NK-92 treated with Interleukin-12 subunit alpha and Interleukin-12 subunit beta, amount 100 ng/mL, for 24 hours (cell line): ENCODE data around the gene ATE1.
"Not testable (repeated sequence)": the region's sequence is repeated elsewhere in the genome, so short reads cannot be mapped to it uniquely, and the experiment has no call there.

ENCODE experiments used
- DNase-seq: peaks from one replicate; lab custom pipeline; 2025; lab: John Stamatoyannopoulos, UW

Gene ATE1

DNA sequence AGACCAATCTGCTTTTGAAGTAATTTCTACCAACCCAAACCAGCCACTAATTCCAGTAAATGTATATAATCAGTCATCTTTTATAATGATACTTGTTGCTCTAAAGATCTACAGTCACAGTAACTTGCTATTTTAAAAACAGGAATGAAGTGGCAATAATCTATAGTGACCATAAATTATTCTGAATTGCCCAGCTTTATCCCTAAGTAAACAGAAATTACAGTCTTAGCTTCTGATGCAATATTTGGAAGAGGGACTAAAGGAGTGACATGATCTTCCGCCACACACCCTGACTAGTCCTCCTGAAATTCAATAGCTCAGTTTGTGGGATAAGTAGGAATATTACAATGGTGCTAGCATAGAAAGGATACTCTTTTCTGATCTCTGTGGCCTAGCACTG, 96.1 kb downstream of the ATE1 start:
- DNase-seq, result no peak

DNA sequence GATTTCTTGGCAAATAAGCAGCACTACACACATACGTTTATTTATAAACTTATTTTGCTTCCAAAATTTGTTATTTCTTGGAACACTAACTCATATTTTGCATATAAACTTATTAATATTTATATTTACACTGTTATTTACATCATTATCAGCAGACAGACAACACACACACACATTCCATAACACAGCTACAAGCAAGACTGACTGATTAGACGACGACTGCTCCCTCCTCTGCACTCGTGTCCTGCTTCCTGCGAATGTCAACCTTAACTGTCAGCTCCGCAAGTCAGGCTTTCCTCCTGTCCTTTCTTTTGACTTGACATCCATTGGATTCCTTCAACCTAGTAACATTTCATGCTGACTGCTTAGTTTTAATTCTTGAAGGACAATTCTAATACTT, 96.6 kb downstream of the ATE1 start:
- no peak for DNase-seq

DNA sequence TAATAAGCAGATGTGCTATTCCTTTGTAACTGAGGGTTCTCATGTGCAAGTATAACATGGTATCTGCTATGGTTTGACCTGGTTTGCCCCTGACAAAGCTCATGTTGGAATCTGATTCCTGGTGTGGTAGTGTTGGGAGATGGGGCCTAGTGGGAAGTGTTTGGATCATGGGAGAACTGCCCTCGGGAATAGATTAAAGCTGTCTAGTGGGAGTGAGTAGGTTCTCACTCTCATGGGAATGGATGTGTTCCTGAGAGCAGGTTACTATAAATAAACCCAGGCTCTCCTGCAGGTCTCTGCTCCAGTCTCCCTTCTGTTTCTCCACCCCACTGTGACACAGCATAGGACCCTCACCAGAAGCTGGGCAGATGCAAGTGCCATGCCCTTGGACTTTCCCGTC, 97.7 kb downstream of the ATE1 start:
- DNase-seq, result no peak

DNA sequence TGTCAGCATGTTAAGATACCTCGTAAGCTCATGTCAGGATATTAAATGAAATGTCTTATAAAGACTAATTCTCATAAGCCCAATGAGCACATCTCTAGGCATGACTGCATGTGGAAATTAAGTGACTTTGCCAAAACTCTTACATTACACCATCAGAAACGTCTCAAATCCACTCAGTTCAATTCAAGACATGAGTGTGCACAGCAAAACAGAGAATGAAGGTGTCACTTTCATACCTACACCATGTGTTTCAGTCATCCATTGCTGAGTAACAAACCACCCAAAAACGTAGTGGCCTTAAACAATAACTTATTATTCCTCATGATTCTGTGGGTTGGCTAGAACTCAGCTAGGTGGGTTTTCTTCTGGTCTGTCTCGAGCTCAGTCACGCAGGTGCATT, 99.8 kb downstream of the ATE1 start:
- DNase-seq, result no peak

DNA sequence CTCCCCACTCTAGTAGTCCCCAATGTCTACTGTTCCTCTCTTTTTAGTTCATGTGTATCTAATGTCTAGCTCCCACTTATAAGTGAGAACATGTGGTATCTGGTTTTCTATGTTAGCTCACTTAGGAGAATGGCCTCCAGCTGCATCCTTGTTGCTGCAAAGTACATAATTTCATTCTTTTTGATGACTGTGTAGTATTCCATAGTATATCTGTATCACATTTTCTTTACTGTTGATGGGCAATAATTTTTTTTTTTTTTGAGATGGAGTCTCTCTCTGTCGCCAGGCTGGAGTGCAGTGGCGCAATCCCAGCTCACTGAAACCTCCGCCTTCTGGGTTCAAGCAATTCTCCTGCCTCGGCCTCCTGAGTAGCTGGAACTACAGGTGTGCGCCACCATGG, 101.1 kb downstream of the ATE1 start:
- DNase-seq, result not testable (repeated sequence)

DNA sequence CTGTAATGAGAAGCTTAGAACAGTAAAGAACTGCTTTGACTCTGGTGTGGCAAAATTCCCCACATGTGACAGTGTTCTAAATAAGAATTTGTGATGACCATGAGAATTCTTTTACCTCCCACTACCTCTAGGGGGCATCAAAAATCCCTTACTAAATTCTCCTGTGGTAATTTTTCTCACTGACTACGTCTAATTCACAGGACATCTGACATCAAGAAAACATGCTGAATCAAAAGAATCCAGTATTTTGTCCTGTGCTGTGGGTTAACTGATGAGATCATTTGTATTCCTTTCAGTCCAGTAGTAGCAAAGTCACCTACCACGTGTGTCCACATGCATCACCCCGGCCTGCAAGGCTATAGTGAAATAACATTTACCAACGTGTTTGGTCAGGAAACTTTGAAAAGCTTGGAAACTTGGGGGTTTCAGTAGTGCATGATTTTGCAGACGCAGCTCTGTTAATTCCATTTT, 103.8 kb downstream of the ATE1 start:
- no peak for DNase-seq

DNA sequence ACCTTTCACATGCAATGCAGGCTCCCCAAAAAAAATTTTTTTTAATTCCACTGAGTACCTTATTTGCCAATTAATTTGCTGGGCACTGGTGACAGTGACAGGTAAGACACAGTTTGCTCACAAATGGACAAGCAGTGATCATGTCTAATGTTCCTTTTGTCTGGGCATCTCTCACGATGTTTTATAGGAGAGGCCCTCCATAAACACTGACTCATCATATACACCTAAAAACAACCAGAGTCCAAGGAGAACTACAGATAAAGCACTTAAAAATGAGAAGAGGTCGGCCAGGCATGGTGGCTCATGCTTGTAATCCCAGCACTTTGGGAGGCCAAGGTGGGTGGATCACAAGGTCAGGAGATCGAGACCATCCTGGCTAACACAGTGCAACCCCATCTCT, 105.1 kb downstream of the ATE1 start:
- no peak for DNase-seq

DNA sequence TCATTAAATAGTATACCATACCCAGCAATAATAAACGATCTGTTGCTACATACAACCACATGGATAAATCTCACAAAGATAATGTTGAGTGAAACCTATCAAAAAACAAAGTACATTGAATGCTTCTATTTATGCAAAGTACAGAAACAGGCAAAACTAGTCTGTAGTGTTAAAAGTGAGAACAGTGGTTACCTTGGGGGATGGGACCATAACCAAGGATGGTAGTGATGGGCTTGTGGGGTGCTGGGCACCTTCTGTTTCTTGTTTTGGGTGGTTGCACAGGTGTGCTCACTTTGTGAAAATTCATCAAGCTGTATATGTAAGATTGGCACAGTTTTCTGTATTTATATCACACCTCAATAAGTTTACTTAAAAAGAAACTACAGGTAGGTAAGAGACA, 105.7 kb downstream of the ATE1 start:
- DNase-seq, result no peak

DNA sequence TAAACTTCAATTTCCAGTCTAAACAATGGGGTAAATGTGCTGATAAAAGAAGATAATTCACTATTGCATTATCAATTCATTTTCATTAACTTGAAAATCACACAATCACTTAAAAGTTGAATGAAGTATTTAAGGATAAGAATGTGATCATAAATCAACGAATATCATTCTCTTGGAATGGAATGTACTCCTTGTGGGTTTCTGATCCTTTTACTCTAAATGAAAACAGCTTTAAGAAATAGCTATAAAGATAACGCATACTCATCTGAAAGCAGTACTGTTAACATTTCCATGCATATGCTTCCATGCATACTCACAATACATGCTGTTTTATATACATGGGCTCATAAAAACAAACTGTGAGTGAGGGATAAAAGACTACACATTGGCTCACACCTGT, 108.8 kb downstream of the ATE1 start:
- DNase-seq, result no peak

DNA sequence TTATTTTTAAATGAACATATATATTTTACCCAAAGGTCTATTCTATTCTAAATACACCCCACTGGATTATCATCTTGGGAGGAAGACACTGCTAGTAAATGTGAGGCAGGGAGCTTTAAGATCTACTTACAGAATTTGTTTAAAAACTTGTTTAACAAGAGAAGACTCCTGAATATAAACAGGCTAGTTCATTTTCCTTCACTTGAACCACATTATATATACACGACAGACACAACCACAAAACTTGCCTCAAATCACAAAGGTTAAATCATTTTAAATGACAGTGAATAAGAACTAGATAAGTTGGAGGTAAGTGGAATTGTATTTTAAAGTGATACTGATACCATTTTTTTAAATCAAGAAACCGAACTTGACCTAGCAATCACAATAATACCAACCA, 109.2 kb downstream of the ATE1 start:
- no peak for DNase-seq

DNA sequence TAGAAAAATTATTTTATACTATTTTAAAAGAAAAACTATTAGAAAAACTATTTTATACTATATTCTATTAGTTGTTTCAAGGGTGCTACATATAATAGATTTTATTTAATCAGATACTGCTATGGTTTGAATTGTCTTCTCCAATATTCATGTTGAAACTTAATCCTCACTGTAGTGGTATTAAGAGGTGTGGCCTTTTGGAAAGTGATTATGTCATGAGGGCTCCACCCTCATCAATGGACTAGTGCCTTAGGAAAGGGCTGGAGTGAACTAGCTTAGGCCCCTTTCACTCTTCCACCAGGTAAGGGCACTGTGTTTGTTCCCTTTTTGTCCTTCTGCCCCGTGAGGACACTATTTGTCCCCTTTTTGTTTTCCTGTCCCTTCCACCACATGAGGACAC, 111.6 kb downstream of the ATE1 start:
- DNase-seq, result no peak

DNA sequence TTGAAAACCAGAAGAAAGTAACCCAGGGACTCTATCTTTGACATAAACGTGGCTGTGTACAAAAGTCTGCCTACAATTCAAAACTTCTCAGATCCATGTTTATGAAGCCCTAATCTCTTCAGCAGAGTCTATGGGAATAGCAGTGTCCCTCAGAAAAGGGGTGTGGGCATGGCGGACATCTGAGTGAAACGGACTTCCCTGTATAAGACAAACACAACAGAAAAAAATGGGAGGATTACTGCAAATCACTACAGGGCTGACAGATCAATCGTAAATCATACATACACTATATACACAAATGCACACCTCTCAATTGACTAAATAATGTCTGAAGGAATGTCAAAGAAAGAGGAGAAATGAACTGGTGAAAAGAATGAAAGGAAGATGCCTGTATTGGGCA, 114.0 kb downstream of the ATE1 start:
- no peak for DNase-seq

DNA sequence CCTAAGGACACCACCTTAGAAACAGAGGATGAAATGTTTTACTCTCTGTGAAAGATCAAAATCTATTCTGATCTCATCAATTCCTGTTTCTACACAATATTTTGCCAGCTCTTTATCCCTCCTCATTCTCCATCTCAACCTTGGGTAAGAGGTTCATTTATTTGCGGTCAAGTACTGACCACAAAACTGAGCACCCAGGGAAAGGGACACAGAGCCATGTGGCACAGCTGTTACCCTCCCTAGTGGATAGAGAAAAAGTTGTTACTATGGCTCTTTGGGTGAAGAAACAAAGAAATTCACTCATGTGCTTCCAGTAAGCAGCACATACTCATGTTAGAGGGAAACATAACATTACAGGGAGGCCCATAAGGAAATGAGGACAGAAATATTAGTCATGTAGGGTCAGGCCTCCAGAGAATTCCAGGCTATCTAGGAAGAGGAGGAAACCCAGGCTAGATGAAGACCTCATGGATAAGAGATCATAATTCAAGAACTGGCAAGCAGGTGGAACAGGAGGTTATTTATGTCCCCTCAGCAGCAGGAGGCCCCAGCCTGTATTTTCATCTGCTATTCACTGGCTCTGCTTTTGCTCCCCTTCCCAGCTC, 114.5 kb downstream of the ATE1 start:
- DNase-seq, result no peak

DNA sequence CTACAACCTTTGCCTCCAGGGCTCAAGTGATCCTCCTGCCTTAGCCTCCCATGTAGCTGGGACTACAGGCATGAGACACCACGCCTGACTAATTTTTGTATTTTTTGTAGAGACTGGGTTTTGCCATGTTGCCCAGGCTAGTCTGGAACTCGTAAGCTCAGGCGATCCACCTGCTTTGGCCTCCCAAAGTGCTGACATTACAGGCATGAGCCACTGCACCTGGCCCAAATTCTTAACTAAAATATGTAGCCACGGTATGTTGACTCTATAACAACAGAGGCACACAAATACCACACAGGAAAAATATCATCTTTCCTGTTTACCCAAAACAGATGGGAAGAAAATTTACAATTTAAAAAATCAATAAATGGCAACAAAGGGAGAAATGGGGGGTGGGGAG, 115.8 kb downstream of the ATE1 start:
- DNase-seq, result no peak

DNA sequence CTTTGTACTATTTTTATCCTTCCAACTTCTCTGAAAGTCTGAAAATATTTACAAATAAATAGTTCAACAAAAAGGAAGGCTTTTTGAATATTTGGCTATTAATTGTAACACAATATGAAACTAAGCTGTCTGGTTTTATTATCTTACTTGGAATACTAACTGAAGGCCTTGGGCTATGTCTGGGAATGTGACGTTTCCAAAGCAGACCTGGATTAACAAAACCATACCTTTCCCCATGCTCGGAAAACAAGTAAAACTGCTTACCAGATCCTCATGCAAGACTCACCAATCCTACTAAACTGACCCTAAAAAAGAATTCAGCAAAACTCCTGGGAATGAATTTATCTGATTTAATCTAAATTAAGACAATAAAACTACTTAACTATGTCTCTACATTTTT, 116.4 kb downstream of the ATE1 start:
- DNase-seq, result no peak

DNA sequence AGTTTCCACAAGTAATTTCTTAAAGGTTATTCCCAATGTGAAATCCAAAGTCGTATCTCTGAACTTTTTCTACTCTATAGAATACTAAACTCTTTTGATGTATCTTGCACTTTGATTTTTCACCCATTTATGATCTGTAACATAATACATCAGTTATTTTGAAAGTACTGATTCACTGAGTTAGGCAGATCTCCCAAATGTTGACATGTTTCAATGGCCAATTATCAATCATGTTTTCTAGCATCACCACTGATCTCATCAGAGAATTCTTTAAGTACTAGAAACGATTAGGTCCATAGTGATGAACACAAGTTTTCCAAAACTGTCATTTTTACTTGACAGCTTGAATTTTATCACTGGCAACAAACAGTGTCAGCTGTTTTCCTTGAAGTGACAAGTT, 119.0 kb downstream of the ATE1 start:
- DNase-seq, result no peak

DNA sequence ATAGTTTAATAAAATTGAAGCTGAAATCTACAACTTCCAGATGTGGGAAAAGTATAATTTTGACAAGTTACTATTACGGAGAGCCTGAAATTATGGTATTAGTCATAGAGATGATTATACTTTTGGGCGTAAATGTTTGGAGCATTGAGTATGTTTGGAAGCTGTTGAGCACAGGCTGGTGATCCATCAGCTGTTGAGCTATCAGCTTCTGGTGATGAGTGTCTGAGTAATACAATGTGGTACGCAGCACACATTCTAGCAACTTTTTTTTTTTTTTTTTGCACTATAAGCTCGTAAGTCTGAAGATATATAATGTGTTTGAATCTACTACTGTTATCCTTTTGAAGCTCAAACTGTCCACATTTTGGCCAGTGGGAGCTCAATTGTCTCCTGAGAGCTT, 123.4 kb downstream of the ATE1 start:
- no peak for DNase-seq

DNA sequence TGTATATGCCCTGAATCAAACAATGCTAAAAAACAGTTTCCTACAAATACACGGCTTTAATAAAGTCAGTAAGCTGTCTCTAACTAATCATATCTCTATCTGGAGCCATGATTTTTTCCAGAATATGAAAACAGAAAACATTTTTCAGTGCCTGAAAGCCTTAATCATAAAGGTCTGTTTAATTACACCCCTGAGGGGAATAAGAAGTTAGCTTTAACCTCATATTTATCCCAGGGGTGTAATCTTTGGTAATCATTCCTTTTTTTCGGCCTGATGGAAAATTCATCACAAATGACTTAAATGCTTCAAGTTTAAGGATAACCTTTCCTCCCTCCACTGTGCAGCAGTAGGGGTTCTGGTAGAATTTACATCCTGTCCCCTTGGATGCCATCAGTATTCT, 124.2 kb downstream of the ATE1 start:
- DNase-seq, result no peak

DNA sequence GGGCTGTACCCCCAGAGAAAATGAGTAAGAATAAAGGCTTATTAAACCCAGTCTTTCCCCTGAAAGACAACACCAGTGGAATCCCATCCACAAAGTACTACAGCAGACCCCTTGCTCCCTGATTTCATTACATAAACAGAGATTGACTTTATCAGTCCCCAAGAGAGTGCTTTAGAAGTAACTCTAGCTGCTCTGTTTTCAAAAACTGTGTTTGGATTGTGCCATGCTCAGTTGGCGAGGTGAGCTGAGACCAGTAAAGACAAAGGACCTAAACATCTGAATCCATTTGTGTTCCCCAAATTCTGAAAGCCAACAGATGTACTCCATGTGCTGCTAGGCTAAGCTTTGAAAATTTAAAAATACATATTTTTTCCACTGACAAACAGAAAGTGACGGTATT, 127.0 kb downstream of the ATE1 start:
- no peak for DNase-seq

DNA sequence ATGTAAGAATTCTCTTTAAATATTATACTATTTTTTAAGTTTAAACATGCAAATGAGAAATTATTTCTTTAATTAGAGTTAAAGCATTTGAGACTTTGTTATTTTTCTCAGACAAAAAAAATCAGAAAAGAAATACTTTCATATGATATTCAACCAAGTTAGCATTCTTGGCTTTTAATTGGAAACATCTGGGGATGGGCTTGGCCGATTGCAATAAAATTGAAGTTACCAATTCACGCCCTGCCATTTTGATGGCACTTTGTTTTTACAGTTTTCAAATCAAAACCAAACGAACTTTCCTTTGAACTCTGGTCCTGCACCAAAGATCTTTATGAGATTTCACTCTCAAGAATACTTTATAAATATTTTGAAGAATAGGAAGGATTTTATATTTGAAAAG, 127.7 kb downstream of the ATE1 start:
- no peak for DNase-seq

DNA sequence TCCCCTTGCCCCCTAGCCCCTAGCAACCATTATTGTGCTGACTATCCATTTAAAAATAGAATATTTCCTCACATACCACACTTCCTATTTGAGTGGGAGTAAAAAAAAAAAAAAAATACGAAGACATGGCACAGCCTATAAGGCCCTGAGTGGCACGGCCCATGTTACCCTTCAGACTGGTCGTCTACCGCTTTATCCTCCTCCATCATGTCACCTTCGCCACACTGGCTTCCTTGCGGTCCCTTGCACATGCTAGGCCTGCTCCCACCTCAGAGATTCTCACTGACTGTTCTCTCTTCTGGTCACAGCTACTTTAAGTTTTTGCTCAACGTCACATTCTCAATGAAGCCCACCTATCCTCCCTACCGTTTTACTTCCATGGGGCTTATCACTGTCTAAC, 130.3 kb downstream of the ATE1 start:
- no peak for DNase-seq

DNA sequence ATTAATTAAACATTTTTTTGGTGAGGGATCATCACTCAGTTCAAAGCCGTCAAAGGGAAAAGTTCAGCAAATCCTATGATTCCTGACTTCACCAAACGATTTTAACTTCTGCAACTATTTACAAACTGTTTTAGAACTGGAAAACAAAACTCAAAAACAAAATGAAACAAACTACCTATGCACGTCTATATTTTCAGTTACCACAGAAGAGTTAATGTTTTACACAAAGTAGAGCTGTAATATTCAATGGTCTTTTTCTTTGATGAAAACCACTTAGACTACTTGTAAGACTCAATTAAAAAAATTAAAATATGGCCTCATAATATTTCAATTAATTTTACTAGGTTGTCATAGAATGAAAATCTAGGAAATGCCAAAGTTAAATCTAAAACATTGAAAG, 131.5 kb downstream of the ATE1 start:
- DNase-seq, result no peak

DNA sequence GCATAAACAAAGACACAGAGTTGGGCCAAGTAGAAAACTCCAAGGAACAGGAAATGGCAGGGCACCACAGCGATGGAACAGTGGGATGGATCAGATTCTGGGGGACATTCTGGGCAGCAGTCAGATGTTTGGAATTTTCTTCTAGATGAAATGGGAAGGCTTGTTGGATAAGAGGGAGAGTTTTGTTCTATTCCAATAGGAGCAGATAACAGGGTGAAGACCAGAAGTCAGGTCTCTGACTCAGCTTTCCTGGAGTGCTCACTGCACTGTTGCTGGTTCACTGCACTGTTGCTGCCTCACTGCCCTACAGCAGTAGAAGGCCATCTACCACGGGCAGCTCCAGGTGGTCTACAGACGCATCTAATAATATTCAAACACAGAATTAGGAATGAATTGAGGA, 135.6 kb downstream of the ATE1 start:
- no peak for DNase-seq

DNA sequence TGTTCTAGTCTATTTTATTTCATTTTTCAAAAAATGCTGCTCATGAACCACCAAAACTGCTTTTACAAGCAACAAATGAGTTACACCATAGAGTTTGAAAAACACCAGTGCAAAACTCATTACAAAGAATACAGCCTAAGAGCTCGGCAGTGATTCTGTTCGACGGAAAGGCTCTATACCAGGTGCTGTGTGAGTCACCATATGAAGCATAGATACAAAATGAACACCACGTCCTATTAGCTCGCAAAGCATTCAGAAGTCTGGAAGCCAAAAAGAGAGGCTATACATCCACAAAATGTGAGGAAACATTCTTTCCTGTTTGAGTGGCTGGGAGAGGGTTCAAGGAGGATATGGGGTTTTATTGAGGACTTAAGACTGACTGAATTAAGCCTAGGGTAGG, 136.1 kb downstream of the ATE1 start:
- DNase-seq, result no peak

DNA sequence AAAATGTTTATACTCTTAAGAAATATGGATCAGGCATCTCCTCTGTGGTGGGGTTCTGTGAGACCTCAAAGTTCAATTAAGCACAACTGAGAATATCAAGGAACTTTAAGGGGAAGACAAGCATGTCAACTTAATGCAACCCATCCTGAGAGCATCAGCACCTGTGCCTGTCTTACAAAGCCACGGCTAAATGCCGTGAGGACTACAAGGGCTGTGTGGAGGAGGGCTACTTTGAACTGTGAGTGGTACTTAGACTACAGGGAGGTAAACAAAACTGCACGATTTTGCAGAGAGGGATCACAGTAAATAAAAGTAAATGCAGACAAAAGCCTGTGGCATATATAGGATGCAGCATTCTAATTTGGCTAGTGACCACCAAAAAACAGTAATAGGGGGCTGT, 139.1 kb downstream of the ATE1 start:
- DNase-seq, result no peak
